ENCODE measurements around the gene C10orf62.
"Not testable (repeated sequence)": the region's sequence is repeated elsewhere in the genome, so short reads cannot be mapped to it uniquely, and the experiment has no call there.

C10orf62 gene

GRCh38 chr10:97574374-97575126, 15.0 kb upstream of the C10orf62 start:
- H3K27ac ChIP-seq (replicated peaks; ENCODE audit: low read length) = no peak overlapping the region
- no peak overlapping the region for H3K18ac ChIP-seq (ENCODE audit: low read length)
- H3K14ac ChIP-seq (ENCODE audit: low read length) = no peak overlapping the region

GRCh38 chr10:97575127-97575668, 14.3 kb upstream of the C10orf62 start:
- Histone ChIP-seq H3K79me1 (ENCODE audit: low read depth, low read length) (no peaks in the 10 kb centered on the region), H3K14ac (ENCODE audit: low read length) (no peak overlapping the region), H3K27me3 (ENCODE audit: control insufficient read depth in 3 of 3, insufficient read depth in 3 of 3, low read depth in 1 of 3, low read length in 3 of 3) (no peaks in the 10 kb centered on the region), H3K36me3 (replicated peaks in 1 of 2; ENCODE audit: control insufficient read depth in 2 of 2, insufficient read depth in 2 of 2, low read length in 2 of 2) (no peaks in the 10 kb centered on the region), H3K4me3 (ENCODE audit: low read length in 2 of 2) (no peak overlapping the region), H3K27ac (replicated peaks; ENCODE audit: low read length) (no peak overlapping the region), H3K4me1 (ENCODE audit: control insufficient read depth in 2 of 2, insufficient read depth in 1 of 2, low read depth in 1 of 2, low read length in 2 of 2) (peaks cover 0 to 3% of the 10 kb centered on the region in 2 donors), H3K23ac (ENCODE audit: low read depth, low read length, poor library complexity) (no peak overlapping the region), H2BK120ac (ENCODE audit: low read depth, low read length) (no peak overlapping the region), H3K9ac (ENCODE audit: low read depth, low read length, poor library complexity) (no peak overlapping the region), H3K18ac (ENCODE audit: low read length) (peak overlapping the region; percentile 38), H2AK5ac (ENCODE audit: low read depth, low read length) (no peak overlapping the region), H4K91ac (ENCODE audit: low read depth, low read length, poor library complexity) (peak overlapping the region; percentile 30), H4K8ac (ENCODE audit: low read depth, low read length) (peak overlapping the region; percentile 65), H3K9me3 (replicated peaks in 1 of 2; ENCODE audit: control insufficient read depth in 2 of 2, insufficient read depth in 1 of 2, low read depth in 1 of 2, low read length in 2 of 2) (no peaks in the 10 kb centered on the region), H2BK15ac (ENCODE audit: low read length) (no peak overlapping the region), H2BK5ac (ENCODE audit: low read length) (peak overlapping the region; percentile 39), H3K4ac (ENCODE audit: low read length) (no peak overlapping the region), H2BK12ac (ENCODE audit: low read length) (no peak overlapping the region), H2AFZ (ENCODE audit: low read length) (no peak overlapping the region), H3K4me2 (ENCODE audit: insufficient read depth, low read length, poor library complexity, severe bottlenecking) (no peak overlapping the region)
- DNase-seq (ENCODE audit: low spot score) = no peak
- no CpG with 5 or more reads among the region's 6 CpGs for WGBS, 2 donors (ENCODE audit: extremely low coverage in 2 of 2, insufficient read length in 2 of 2, insufficient replicate concordance in 1 of 2)

More at GRCh38 chr10:97574374-97575126, 15.0 kb upstream of the C10orf62 start:
- Histone ChIP-seq H3K27me3 (ENCODE audit: control insufficient read depth in 3 of 3, insufficient read depth in 3 of 3, low read depth in 1 of 3, low read length in 3 of 3) (no peaks in the 10 kb centered on the region), H2BK12ac (ENCODE audit: low read length) (no peak overlapping the region), H4K91ac (ENCODE audit: low read depth, low read length, poor library complexity) (no peak overlapping the region), H4K8ac (ENCODE audit: low read depth, low read length) (no peak overlapping the region), H2BK5ac (ENCODE audit: low read length) (peak overlapping the region; percentile 39), H3K9me3 (replicated peaks in 1 of 2; ENCODE audit: control insufficient read depth in 2 of 2, insufficient read depth in 1 of 2, low read depth in 1 of 2, low read length in 2 of 2) (no peaks in the 10 kb centered on the region), H3K4me1 (ENCODE audit: control insufficient read depth in 2 of 2, insufficient read depth in 1 of 2, low read depth in 1 of 2, low read length in 2 of 2) (peaks cover 0 to 3% of the 10 kb centered on the region in 2 donors), H3K36me3 (replicated peaks in 1 of 2; ENCODE audit: control insufficient read depth in 2 of 2, insufficient read depth in 2 of 2, low read length in 2 of 2) (no peaks in the 10 kb centered on the region), H3K4me3 (ENCODE audit: low read length in 2 of 2) (no peak overlapping the region), H3K23ac (ENCODE audit: low read depth, low read length, poor library complexity) (no peak overlapping the region), H3K79me1 (ENCODE audit: low read depth, low read length) (no peaks in the 10 kb centered on the region), H3K4me2 (ENCODE audit: insufficient read depth, low read length, poor library complexity, severe bottlenecking) (no peak overlapping the region), H2BK15ac (ENCODE audit: low read length) (no peak overlapping the region), H2BK120ac (ENCODE audit: low read depth, low read length) (no peak overlapping the region), H2AK5ac (ENCODE audit: low read depth, low read length) (no peak overlapping the region), H2AFZ (ENCODE audit: low read length) (no peak overlapping the region), H3K4ac (ENCODE audit: low read length) (no peak overlapping the region), H3K9ac (ENCODE audit: low read depth, low read length, poor library complexity) (no peak overlapping the region)
- WGBS, 2 donors (ENCODE audit: extremely low coverage in 2 of 2, insufficient read length in 2 of 2, insufficient replicate concordance in 1 of 2) = no CpG with 5 or more reads among the region's 4 CpGs
- no peak for DNase-seq (ENCODE audit: low spot score)

GRCh38 chr10:97576487-97576886, 13.0 kb upstream of the C10orf62 start:
- not testable (repeated sequence) for H3K4me1 ChIP-seq (ENCODE audit: control insufficient read depth in 2 of 2, insufficient read depth in 1 of 2, low read depth in 1 of 2, low read length in 2 of 2)

GRCh38 chr10:97577701-97578100, 11.8 kb upstream of the C10orf62 start:
- H3K4me1 ChIP-seq (ENCODE audit: control insufficient read depth in 2 of 2, insufficient read depth in 1 of 2, low read depth in 1 of 2, low read length in 2 of 2) = peaks cover 2 to 3% of the 10 kb centered on the region in 2 donors
- no peak overlapping the region for H2BK120ac ChIP-seq (ENCODE audit: low read depth, low read length)
- no peak overlapping the region for H2BK5ac ChIP-seq (ENCODE audit: low read length)
- no peaks in the 10 kb centered on the region for H3K9me3 ChIP-seq (replicated peaks in 1 of 2; ENCODE audit: control insufficient read depth in 2 of 2, insufficient read depth in 1 of 2, low read depth in 1 of 2, low read length in 2 of 2)
- H3K9ac ChIP-seq (ENCODE audit: low read depth, low read length, poor library complexity) = no peak overlapping the region
- no peak overlapping the region for H3K4ac ChIP-seq (ENCODE audit: low read length)
- H3K18ac ChIP-seq (ENCODE audit: low read length) = no peak overlapping the region
- no peak overlapping the region for H3K4me2 ChIP-seq (ENCODE audit: insufficient read depth, low read length, poor library complexity, severe bottlenecking)
- peak overlapping the region; percentile 46 for H2AK5ac ChIP-seq (ENCODE audit: low read depth, low read length)
- WGBS, 2 donors (ENCODE audit: extremely low coverage in 2 of 2, insufficient read length in 2 of 2, insufficient replicate concordance in 1 of 2) = no CpG with 5 or more reads among the region's 9 CpGs
- H3K27ac ChIP-seq (replicated peaks; ENCODE audit: low read length) = no peak overlapping the region
- no peak overlapping the region for H3K14ac ChIP-seq (ENCODE audit: low read length)
- no peaks in the 10 kb centered on the region for H3K36me3 ChIP-seq (replicated peaks in 1 of 2; ENCODE audit: control insufficient read depth in 2 of 2, insufficient read depth in 2 of 2, low read length in 2 of 2)
- peaks cover 0 to 3% (median 0%) of the 10 kb centered on the region in 3 experiments for H3K27me3 ChIP-seq (ENCODE audit: control insufficient read depth in 3 of 3, insufficient read depth in 3 of 3, low read depth in 1 of 3, low read length in 3 of 3)
- H3K4me3 ChIP-seq (ENCODE audit: low read length in 2 of 2) = no peak overlapping the region
- H2BK15ac ChIP-seq (ENCODE audit: low read length) = no peak overlapping the region
- no peak overlapping the region for H2AFZ ChIP-seq (ENCODE audit: low read length)
- H4K8ac ChIP-seq (ENCODE audit: low read depth, low read length) = no peak overlapping the region
- H2BK12ac ChIP-seq (ENCODE audit: low read length) = no peak overlapping the region
- no peak overlapping the region for H3K23ac ChIP-seq (ENCODE audit: low read depth, low read length, poor library complexity)
- no peaks in the 10 kb centered on the region for H3K79me1 ChIP-seq (ENCODE audit: low read depth, low read length)
- DNase-seq (ENCODE audit: low spot score) = no peak
- no peak overlapping the region for H4K91ac ChIP-seq (ENCODE audit: low read depth, low read length, poor library complexity)

More at GRCh38 chr10:97576487-97576886, 13.0 kb upstream of the C10orf62 start:
- H3K36me3 ChIP-seq (replicated peaks in 1 of 2; ENCODE audit: control insufficient read depth in 2 of 2, insufficient read depth in 2 of 2, low read length in 2 of 2); H2BK15ac ChIP-seq (ENCODE audit: low read length); H3K23ac ChIP-seq (ENCODE audit: low read depth, low read length, poor library complexity); H2AK5ac ChIP-seq (ENCODE audit: low read depth, low read length); H3K18ac ChIP-seq (ENCODE audit: low read length); H2BK120ac ChIP-seq (ENCODE audit: low read depth, low read length); H4K91ac ChIP-seq (ENCODE audit: low read depth, low read length, poor library complexity); H2AFZ ChIP-seq (ENCODE audit: low read length); H2BK12ac ChIP-seq (ENCODE audit: low read length); H3K4ac ChIP-seq (ENCODE audit: low read length); H3K79me1 ChIP-seq (ENCODE audit: low read depth, low read length); H3K4me2 ChIP-seq (ENCODE audit: insufficient read depth, low read length, poor library complexity, severe bottlenecking); DNase-seq (ENCODE audit: low spot score); H3K4me3 ChIP-seq (ENCODE audit: low read length in 2 of 2); H3K9me3 ChIP-seq (replicated peaks in 1 of 2; ENCODE audit: control insufficient read depth in 2 of 2, insufficient read depth in 1 of 2, low read depth in 1 of 2, low read length in 2 of 2); H3K14ac ChIP-seq (ENCODE audit: low read length); H3K27me3 ChIP-seq (ENCODE audit: control insufficient read depth in 3 of 3, insufficient read depth in 3 of 3, low read depth in 1 of 3, low read length in 3 of 3); H3K9ac ChIP-seq (ENCODE audit: low read depth, low read length, poor library complexity); H3K27ac ChIP-seq (replicated peaks; ENCODE audit: low read length); H4K8ac ChIP-seq (ENCODE audit: low read depth, low read length); H2BK5ac ChIP-seq (ENCODE audit: low read length): not testable (repeated sequence)
- no CpG with 5 or more reads among the region's 5 CpGs for whole genome bisulfite sequencing, 2 donors (ENCODE audit: extremely low coverage in 2 of 2, insufficient read length in 2 of 2, insufficient replicate concordance in 1 of 2)
